MM.1S (cell line): ENCODE measurements around the gene XPO1.

Experiments used
- DNase-seq: peaks from one replicate; pipeline ENCODE4 v3.0.0-alpha.2; 2015
- H2AFZ ChIP-seq: fragments of 300-600 bp; sonication (generic); 2 replicates; pipeline ENCODE4 v1.6.0; 2016; ENCODE audit warnings: antibody characterized with exemption, low read length
- H3F3A ChIP-seq: fragments of 300-600 bp; sonication (generic); 2 replicates; pipeline ENCODE4 v1.6.1; 2016; ENCODE audit warnings: mild to moderate bottlenecking, antibody characterized with exemption, low read length, moderate library complexity, mixed read lengths; ENCODE audit not compliant: insufficient read depth
- H3K27ac ChIP-seq: fragments of 300-600 bp; sonication (generic); 2 replicates; pipeline ENCODE4 v1.5.1; 2016; ENCODE audit warnings: mild to moderate bottlenecking, low read length
- H3K27me3 ChIP-seq: fragments of 300-600 bp; sonication (generic); replicated peaks from 2 replicates; pipeline ENCODE4 v1.6.0; 2016; ENCODE audit warnings: low read length; ENCODE audit not compliant: insufficient read depth
- H3K36me3 ChIP-seq: fragments of 300-600 bp; sonication (generic); replicated peaks from 2 replicates; pipeline ENCODE4 v1.6.1; 2016; ENCODE audit warnings: mild to moderate bottlenecking, low read length, mixed read lengths; ENCODE audit not compliant: insufficient read depth
- H3K4me1 ChIP-seq: fragments of 300-600 bp; sonication (generic); 2 replicates; pipeline ENCODE4 v1.6.1; 2016; ENCODE audit warnings: low read length, mixed read lengths
- H3K4me2 ChIP-seq: fragments of 300-600 bp; sonication (generic); 2 replicates; pipeline ENCODE4 v1.6.0; 2016; ENCODE audit warnings: low read depth, low read length
- H3K4me3 ChIP-seq: fragments of 300-600 bp; sonication (generic); 2 replicates; pipeline ENCODE4 v1.5.1; 2016; ENCODE audit warnings: low read length, mixed read lengths
- H3K79me2 ChIP-seq: fragments of 300-600 bp; sonication (generic); 2 replicates; pipeline ENCODE4 v1.6.1; 2016; ENCODE audit warnings: mixed run types, low read length, mixed read lengths
- H3K9ac ChIP-seq: fragments of 300-600 bp; sonication (generic); 2 replicates; pipeline ENCODE4 v1.6.1; 2016; ENCODE audit warnings: low read length, mixed read lengths
- H3K9me2 ChIP-seq: fragments of 300-600 bp; sonication (generic); replicated peaks from 2 replicates; pipeline ENCODE4 v1.6.1; 2016; ENCODE audit warnings: mild to moderate bottlenecking, low read length, mixed read lengths; ENCODE audit not compliant: insufficient read depth
- H3K9me3 ChIP-seq: fragments of 300-600 bp; sonication (generic); replicated peaks from 2 replicates; pipeline ENCODE4 v1.6.1; 2016; ENCODE audit warnings: mild to moderate bottlenecking, low read length, mixed read lengths; ENCODE audit not compliant: insufficient read depth
- H4K20me1 ChIP-seq: fragments of 300-600 bp; sonication (generic); 2 replicates; pipeline ENCODE4 v1.6.1; 2016; ENCODE audit warnings: mild to moderate bottlenecking, low read length, moderate library complexity, mixed read lengths; ENCODE audit not compliant: insufficient read depth
- EZH2 ChIP-seq: fragments of 300-600 bp; sonication (generic); optimal IDR thresholded peaks from 2 replicates; pipeline ENCODE3; 2017; ENCODE audit warnings: low read depth, mild to moderate bottlenecking, antibody characterized with exemption, low read length, mixed read lengths
- EZH2phosphoT487 ChIP-seq: fragments of 300-600 bp; sonication (generic); IDR thresholded peaks from 2 replicates; pipeline ENCODE4 v1.6.1; 2018; ENCODE audit warnings: antibody characterized with exemption, low read length
- TF ChIP-seq, protein P1 (sequence below): fragments of 300-600 bp; sonication (generic); IDR thresholded peaks from 2 replicates; pipeline ENCODE4 v1.5.1; 2016; ENCODE audit warnings: antibody characterized with exemption, low read length, mixed read lengths

Gene XPO1

GRCh38 chr2:61452392-61452791 is 85.8 kb downstream of the XPO1 start:
- Histone ChIP-seq H4K20me1 (peaks cover 16% of the 10 kb centered on the region; the same call in 1 of the 2 replicates), H3K4me3 (no peak overlapping the region), H3K4me1 (no peaks in the 10 kb centered on the region), H3K9me2 (no peaks in the 10 kb centered on the region), H3K9ac (no peak overlapping the region), H2AFZ (no peak overlapping the region), H3K27ac (no peak overlapping the region), H3K27me3 (no peaks in the 10 kb centered on the region), H3K36me3 (no peaks in the 10 kb centered on the region), H3K9me3 (no peaks in the 10 kb centered on the region), H3K4me2 (no peak overlapping the region), H3K79me2 (peaks cover 99% of the 10 kb centered on the region), H3F3A (no peaks in the 10 kb centered on the region; the same call in 1 of the 2 replicates)
- DNase-seq = no peak
- TF ChIP-seq, protein P1, sequence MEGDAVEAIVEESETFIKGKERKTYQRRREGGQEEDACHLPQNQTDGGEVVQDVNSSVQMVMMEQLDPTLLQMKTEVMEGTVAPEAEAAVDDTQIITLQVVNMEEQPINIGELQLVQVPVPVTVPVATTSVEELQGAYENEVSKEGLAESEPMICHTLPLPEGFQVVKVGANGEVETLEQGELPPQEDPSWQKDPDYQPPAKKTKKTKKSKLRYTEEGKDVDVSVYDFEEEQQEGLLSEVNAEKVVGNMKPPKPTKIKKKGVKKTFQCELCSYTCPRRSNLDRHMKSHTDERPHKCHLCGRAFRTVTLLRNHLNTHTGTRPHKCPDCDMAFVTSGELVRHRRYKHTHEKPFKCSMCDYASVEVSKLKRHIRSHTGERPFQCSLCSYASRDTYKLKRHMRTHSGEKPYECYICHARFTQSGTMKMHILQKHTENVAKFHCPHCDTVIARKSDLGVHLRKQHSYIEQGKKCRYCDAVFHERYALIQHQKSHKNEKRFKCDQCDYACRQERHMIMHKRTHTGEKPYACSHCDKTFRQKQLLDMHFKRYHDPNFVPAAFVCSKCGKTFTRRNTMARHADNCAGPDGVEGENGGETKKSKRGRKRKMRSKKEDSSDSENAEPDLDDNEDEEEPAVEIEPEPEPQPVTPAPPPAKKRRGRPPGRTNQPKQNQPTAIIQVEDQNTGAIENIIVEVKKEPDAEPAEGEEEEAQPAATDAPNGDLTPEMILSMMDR = no peak
- no peak for TF ChIP-seq EZH2
- TF ChIP-seq EZH2phosphoT487 = no peak

- no peak overlapping the region for H2AFZ ChIP-seq
- H3K27me3 ChIP-seq = no peaks in the 10 kb centered on the region
- H3K36me3 ChIP-seq = no peaks in the 10 kb centered on the region
- H3K79me2 ChIP-seq = peaks cover 99% of the 10 kb centered on the region
- H3F3A ChIP-seq = no peaks in the 10 kb centered on the region; the same call in 1 of the 2 replicates
- no peaks in the 10 kb centered on the region for H3K9me3 ChIP-seq
- peaks cover 10% of the 10 kb centered on the region; the same call in 1 of the 2 replicates for H4K20me1 ChIP-seq
- H3K9me2 ChIP-seq = no peaks in the 10 kb centered on the region
- H3K9ac ChIP-seq = no peak overlapping the region
- H3K4me1 ChIP-seq = no peaks in the 10 kb centered on the region
- no peak overlapping the region for H3K4me2 ChIP-seq
- no peak overlapping the region for H3K4me3 ChIP-seq
- no peak for DNase-seq
- TF ChIP-seq, protein P1 = no peak
- TF ChIP-seq EZH2 = no peak
- TF ChIP-seq EZH2phosphoT487 = no peak
- no peak overlapping the region for H3K27ac ChIP-seq
Measured at GRCh38 chr2:61451178-61451577, 87.0 kb downstream of the XPO1 start.

GRCh38 chr2:61450144-61450543 is 88.0 kb downstream of the XPO1 start:
- Histone ChIP-seq H2AFZ (no peak overlapping the region), H4K20me1 (0 out of 2 replicates have a peak, but pooled peaks cover 3% of the 10 kb centered on the region), H3K9me3 (no peaks in the 10 kb centered on the region), H3K27ac (no peak overlapping the region), H3F3A (no peaks in the 10 kb centered on the region), H3K4me3 (no peak overlapping the region), H3K9ac (no peak overlapping the region), H3K4me1 (no peaks in the 10 kb centered on the region), H3K4me2 (no peak overlapping the region), H3K27me3 (no peaks in the 10 kb centered on the region), H3K36me3 (no peaks in the 10 kb centered on the region), H3K9me2 (no peaks in the 10 kb centered on the region), H3K79me2 (peaks cover 99% of the 10 kb centered on the region)
- no peak for TF ChIP-seq EZH2
- TF ChIP-seq, protein P1 = no peak
- TF ChIP-seq EZH2phosphoT487 = no peak
- DNase-seq = no peak
